ENCODE measurements around the gene PIGV.
"Not testable (repeated sequence)": the region's sequence is repeated elsewhere in the genome, so short reads cannot be mapped to it uniquely, and the experiment has no call there.

Gene PIGV

GRCh38 chr1:26799479-26800142 is 11.9 kb downstream of the PIGV start:
- DNase-seq, result peak; percentile 19

GRCh38 chr1:26803932-26804331 is 16.2 kb downstream of the PIGV start:
- not testable (repeated sequence) for DNase-seq

GRCh38 chr1:26810105-26810504 is 22.4 kb downstream of the PIGV start:
- peak; percentile 76 for DNase-seq

GRCh38 chr1:26811057-26811456 is 23.3 kb downstream of the PIGV start:
- no peak for DNase-seq

- no peak for DNase-seq
These were observed 24.0 kb downstream of the PIGV start for GRCh38 chr1:26811708-26812107.

GRCh38 chr1:26814377-26814776 is 26.6 kb downstream of the PIGV start:
- DNase-seq, result no peak

GRCh38 chr1:26814893-26815292 is 27.1 kb downstream of the PIGV start:
- DNase-seq, result no peak

GRCh38 chr1:26820784-26821269 is 33.1 kb downstream of the PIGV start:
- no peak for DNase-seq

- no peak for DNase-seq
These were observed 35.1 kb downstream of the PIGV start for GRCh38 chr1:26822737-26823395.

GRCh38 chr1:26824731-26825130 is 37.0 kb downstream of the PIGV start:
- no peak for DNase-seq

- DNase-seq, result peak; percentile 52
These were observed 38.7 kb downstream of the PIGV start, which contains the start of gene ZDHHC18 for GRCh38 chr1:26826261-26827105. ZDHHC18 (plus strand) TSS chr1:26826688; CDS start chr1:26826805, 117 bp downstream.

GRCh38 chr1:26827106-26827604 is 39.4 kb downstream of the PIGV start:
- DNase-seq, result no peak

GRCh38 chr1:26827663-26828062 is 39.9 kb downstream of the PIGV start:
- DNase-seq, result no peak

GRCh38 chr1:26828411-26828991 is 40.8 kb downstream of the PIGV start:
- DNase-seq, result no peak

- no peak for DNase-seq
These were observed 41.6 kb downstream of the PIGV start for GRCh38 chr1:26829184-26829911.

GRCh38 chr1:26831059-26831458 is 43.3 kb downstream of the PIGV start:
- no peak for DNase-seq

- DNase-seq, result no peak
These were observed 43.9 kb downstream of the PIGV start for GRCh38 chr1:26831546-26832248.

- no peak for DNase-seq
These were observed 44.7 kb downstream of the PIGV start for GRCh38 chr1:26832249-26832960.

- peak; percentile 85 for DNase-seq
These were observed 46.0 kb downstream of the PIGV start for GRCh38 chr1:26833432-26834405.

GRCh38 chr1:26837665-26838064 is 49.9 kb downstream of the PIGV start:
- DNase-seq, result not testable (repeated sequence)
